HG03064 (cell line): ENCODE data around the gene LHX5.

Experiments used
- ATAC-seq: cut with Tn5 transposase; IDR thresholded peaks from one replicate; pipeline ENCODE4 v1.9.1; 2021; ENCODE audit warnings: low read depth; ENCODE audit not compliant: unreplicated experiment

Gene LHX5

GRCh38 chr12:113420996-113421595 is 50.6 kb downstream of the LHX5 start:
- ATAC-seq: no peak

- ATAC-seq: no peak
Observed at GRCh38 chr12:113418213-113418879, 53.3 kb downstream of the LHX5 start.

GRCh38 chr12:113416091-113416754 is 55.4 kb downstream of the LHX5 start:
- ATAC-seq: no peak

- no peak for ATAC-seq
Observed at GRCh38 chr12:113414519-113415038, 57.1 kb downstream of the LHX5 start.

DNA sequence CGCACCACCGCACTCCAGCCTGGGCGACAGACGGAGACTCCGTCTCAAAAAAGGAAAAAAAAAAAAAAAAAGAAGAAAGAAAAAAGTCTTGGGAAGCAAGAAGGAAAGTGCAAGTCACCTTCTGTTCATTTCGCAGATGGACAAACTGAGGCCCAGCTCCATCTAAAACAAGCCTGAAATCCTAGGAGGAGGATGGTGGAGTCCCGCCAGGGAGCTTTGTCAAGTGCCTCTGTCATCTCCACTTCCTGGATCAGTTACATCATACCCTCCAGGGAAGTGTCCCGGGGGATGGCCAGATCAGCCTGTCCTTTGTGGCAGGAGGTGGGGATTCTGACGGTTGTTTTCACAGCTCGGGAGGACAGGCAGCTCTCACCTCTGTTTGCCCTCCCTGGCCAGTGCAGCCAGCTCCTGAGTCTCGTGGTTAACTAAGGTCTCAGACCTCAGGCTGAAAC is 58.2 kb downstream of the LHX5 start:
- no peak for ATAC-seq
